ENCODE results near the gene UBE2R2.
"Not testable (repeated sequence)": the region's sequence is repeated elsewhere in the genome, so short reads cannot be mapped to it uniquely, and the experiment has no call there.

UBE2R2 gene

GRCh38 chr9:33795281-33795680 is 21.7 kb upstream of the UBE2R2 start, which contains the start of gene PRSS3:
PRSS3 (plus strand) TSS chr9:33795561; CDS start chr9:33795574, 13 bp downstream.
- DNase-seq (ENCODE audit: low read depth), result no peak
- TF ChIP-seq CTCF (conservative IDR thresholded peaks at IDR 0.05; ENCODE audit: low read depth, low read length), result no peak
- H3K4me3 ChIP-seq (ENCODE audit: low read depth, low read length), result no peak within 1 kb of the TSS

- TF ChIP-seq CTCF (conservative IDR thresholded peaks at IDR 0.05; ENCODE audit: low read depth, low read length), result no peak
- no peak overlapping the region for H3K4me3 ChIP-seq (ENCODE audit: low read depth, low read length)
- DNase-seq (ENCODE audit: low read depth), result no peak
These were observed 21.1 kb upstream of the UBE2R2 start for GRCh38 chr9:33795819-33796218.

GRCh38 chr9:33796679-33797078 is 20.3 kb upstream of the UBE2R2 start:
- DNase-seq (ENCODE audit: low read depth), result peak; percentile 61
- not testable (repeated sequence) for H3K4me3 ChIP-seq (ENCODE audit: low read depth, low read length)

GRCh38 chr9:33797837-33798236 is 19.1 kb upstream of the UBE2R2 start:
- DNase-seq (ENCODE audit: low read depth), result no peak
- no peak for TF ChIP-seq CTCF (conservative IDR thresholded peaks at IDR 0.05; ENCODE audit: low read depth, low read length)
- H3K4me3 ChIP-seq (ENCODE audit: low read depth, low read length), result no peak overlapping the region

GRCh38 chr9:33798545-33798944 is 18.4 kb upstream of the UBE2R2 start:
- no peak overlapping the region for H3K4me3 ChIP-seq (ENCODE audit: low read depth, low read length)
- no peak for TF ChIP-seq CTCF (conservative IDR thresholded peaks at IDR 0.05; ENCODE audit: low read depth, low read length)
- DNase-seq (ENCODE audit: low read depth), result no peak

- DNase-seq (ENCODE audit: low read depth), result no peak
- TF ChIP-seq CTCF (conservative IDR thresholded peaks at IDR 0.05; ENCODE audit: low read depth, low read length), result no peak
- H3K4me3 ChIP-seq (ENCODE audit: low read depth, low read length), result no peak overlapping the region
These were observed 16.8 kb upstream of the UBE2R2 start for GRCh38 chr9:33799928-33800704.

- no peak for DNase-seq (ENCODE audit: low read depth)
- no peak overlapping the region for H3K4me3 ChIP-seq (ENCODE audit: low read depth, low read length)
- TF ChIP-seq CTCF (conservative IDR thresholded peaks at IDR 0.05; ENCODE audit: low read depth, low read length), result no peak
These were observed 16.1 kb upstream of the UBE2R2 start for GRCh38 chr9:33800886-33801285.

- not testable (repeated sequence) for DNase-seq (ENCODE audit: low read depth); H3K4me3 ChIP-seq (ENCODE audit: low read depth, low read length)
These were observed 14.9 kb upstream of the UBE2R2 start for GRCh38 chr9:33801943-33802500.

GRCh38 chr9:33804196-33804595 is 12.8 kb upstream of the UBE2R2 start:
- DNase-seq (ENCODE audit: low read depth); H3K4me3 ChIP-seq (ENCODE audit: low read depth, low read length): not testable (repeated sequence)

- H3K4me3 ChIP-seq (ENCODE audit: low read depth, low read length); DNase-seq (ENCODE audit: low read depth): not testable (repeated sequence)
These were observed 9.8 kb upstream of the UBE2R2 start for GRCh38 chr9:33807156-33807555.

- not testable (repeated sequence) for H3K4me3 ChIP-seq (ENCODE audit: low read depth, low read length); DNase-seq (ENCODE audit: low read depth)
These were observed 8.0 kb upstream of the UBE2R2 start for GRCh38 chr9:33808979-33809322.

Data from choroid plexus epithelial cell (primary cell).